Stomach (tissue), 9 donors: ENCODE measurements around the gene TNK2. TPM values are rescaled to one million over a fixed set of nuclear protein-coding genes. Genes with fewer than 3 reads are reported as not detected.
A peak's percentile ranks its signal among the peaks of the same experiment; 100 is the strongest.

Experiments
- DNase-seq, 2 donors: peaks; one replicate each; pipeline versions ENCODE4 v3.0.0 to v3.0.0-alpha.2; 2013 to 2019
- H3K27ac ChIP-seq, 5 donors: fragments of 200-600 bp in 4 of 5; sonication (generic) in 4 of 5; one replicate each; pipeline ENCODE4 v1.5.1; 2013 to 2019; ENCODE audit warnings: mild to moderate bottlenecking in 1 of 5, moderate library complexity in 1 of 5
- H3K27me3 ChIP-seq, 3 donors: fragments of 200-600 bp; sonication (generic); one replicate each; pipeline ENCODE4 v1.5.1; 2017 to 2019; ENCODE audit warnings: mixed run types in 1 of 3
- H3K36me3 ChIP-seq, 4 donors: fragments of 200-600 bp; sonication (generic); 1 replicate in 3 of 4; 2 replicates in 1 of 4; pipeline ENCODE4 v1.5.1; 2016 to 2019
- H3K4me1 ChIP-seq, 4 donors: fragments of 200-600 bp; sonication (generic); one replicate each; pipeline ENCODE4 v1.5.1; 2016 to 2019
- H3K4me3 ChIP-seq, 4 donors: fragments of 200-600 bp; sonication (generic) in 3 of 4; one replicate each; pipeline ENCODE4 v1.5.1; 2016 to 2019; ENCODE audit warnings: mild to moderate bottlenecking in 1 of 4
- H3K9me3 ChIP-seq, 4 donors: fragments of 200-600 bp; sonication (generic); one replicate each; pipeline ENCODE4 v1.5.1; 2016 to 2019
- EP300 ChIP-seq: sonication (generic); formaldehyde crosslinking; IDR thresholded peaks from one replicate; pipeline ENCODE4 v1.6.1; 2017; ENCODE audit warnings: antibody characterized with exemption
- POLR2A ChIP-seq, 4 donors: fragments of 450-650 bp; IDR thresholded peaks; one replicate each; pipeline ENCODE4 v1.6.1; 2016; ENCODE audit warnings: antibody characterized with exemption in 4 of 4, control low read depth in 2 of 4, mild to moderate bottlenecking in 1 of 4, moderate library complexity in 1 of 4
- POLR2AphosphoS5 ChIP-seq, 3 donors: sonication (generic); formaldehyde crosslinking; IDR thresholded peaks; one replicate each; pipeline ENCODE4 v1.6.1; 2016; ENCODE audit warnings: antibody characterized with exemption in 3 of 3
- WGBS, 5 donors: extraction: QIAGEN DNeasy Blood & Tissue Kit in 3 of 5; methylation state at CpG; one replicate each; pipeline versions ENCODE4 v1.1.5 to v1.1.7; 2013 to 2018; 5-methylcytosine and 5-hydroxymethylcytosine counted together
- intact Hi-C: fragments of 100-400 bp; cut with DNase I; formaldehyde crosslinking; loops from one replicate; pipeline ENCODE4 v1.15.1; 2023; ENCODE audit warnings: low total_unique reads
- polyA plus RNA-seq, 3 donors: library from polyadenylated mRNA; stranded (reverse); fragments of 200-250 nt; gene quantifications; one replicate each; pipeline ENCODE4 v1.2.3, GENCODE V29; 2013
- total RNA-seq, 5 donors: library from RNA; depleted of rRNA; stranded (reverse); fragments of >200 nt; gene quantifications; one replicate each; pipeline versions ENCODE4 v1.1.0 to v1.2.3, GENCODE V29; 2014 to 2016
- TF ChIP-seq, protein P1 (sequence below), 7 experiments: fragments of 450-650 bp in 4 of 7; fragments of 200-600 bp in 3 of 7; sonication (generic) in 3 of 7; IDR thresholded peaks; one replicate each; pipeline ENCODE4 v1.5.1; 2016 to 2019; ENCODE audit warnings: antibody characterized with exemption in 7 of 7, control low read depth in 2 of 7, mild to moderate bottlenecking in 1 of 7
- donor health status: healthy with polysubstance abuse.
- donor health status: Bipolar disorder and iron deficiency.
- donor health status: healthy.

The TNK2 gene
- total and polyA plus RNA-seq, 8 donors = 6.1 to 431 (median 38.6) TPM

- DNase-seq = no peak
- 37 to 55% (median 52%) methylated on average over 6 of the region's 6 CpGs for WGBS, 5 donors
- no peak for TF ChIP-seq EP300
- no peak for TF ChIP-seq POLR2A (IDR thresholded peaks at IDR 0.05)
- TF ChIP-seq, protein P1, sequence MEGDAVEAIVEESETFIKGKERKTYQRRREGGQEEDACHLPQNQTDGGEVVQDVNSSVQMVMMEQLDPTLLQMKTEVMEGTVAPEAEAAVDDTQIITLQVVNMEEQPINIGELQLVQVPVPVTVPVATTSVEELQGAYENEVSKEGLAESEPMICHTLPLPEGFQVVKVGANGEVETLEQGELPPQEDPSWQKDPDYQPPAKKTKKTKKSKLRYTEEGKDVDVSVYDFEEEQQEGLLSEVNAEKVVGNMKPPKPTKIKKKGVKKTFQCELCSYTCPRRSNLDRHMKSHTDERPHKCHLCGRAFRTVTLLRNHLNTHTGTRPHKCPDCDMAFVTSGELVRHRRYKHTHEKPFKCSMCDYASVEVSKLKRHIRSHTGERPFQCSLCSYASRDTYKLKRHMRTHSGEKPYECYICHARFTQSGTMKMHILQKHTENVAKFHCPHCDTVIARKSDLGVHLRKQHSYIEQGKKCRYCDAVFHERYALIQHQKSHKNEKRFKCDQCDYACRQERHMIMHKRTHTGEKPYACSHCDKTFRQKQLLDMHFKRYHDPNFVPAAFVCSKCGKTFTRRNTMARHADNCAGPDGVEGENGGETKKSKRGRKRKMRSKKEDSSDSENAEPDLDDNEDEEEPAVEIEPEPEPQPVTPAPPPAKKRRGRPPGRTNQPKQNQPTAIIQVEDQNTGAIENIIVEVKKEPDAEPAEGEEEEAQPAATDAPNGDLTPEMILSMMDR (IDR thresholded peaks at IDR 0.05) = no peak
- no peak for TF ChIP-seq POLR2AphosphoS5 (IDR thresholded peaks at IDR 0.05)
- Histone ChIP-seq H3K27ac (no peak overlapping the region), H3K4me3 (no peak overlapping the region), H3K9me3 (no peaks in the 10 kb centered on the region), H3K36me3 (peaks cover 4 to 13% (median 12%) of the 10 kb centered on the region in 4 donors), H3K27me3 (no peaks in the 10 kb centered on the region), H3K4me1 (peaks cover 10 to 25% (median 19%) of the 10 kb centered on the region in 4 donors)
- intact Hi-C loops = loop anchor here (5.0 kb wide), 1 partner anchor 37 kb away; no protein-coding TSS in a partner anchor
Observed at GRCh38 chr3:195860456-195860855, 47.9 kb downstream of the TNK2 start.

DNA sequence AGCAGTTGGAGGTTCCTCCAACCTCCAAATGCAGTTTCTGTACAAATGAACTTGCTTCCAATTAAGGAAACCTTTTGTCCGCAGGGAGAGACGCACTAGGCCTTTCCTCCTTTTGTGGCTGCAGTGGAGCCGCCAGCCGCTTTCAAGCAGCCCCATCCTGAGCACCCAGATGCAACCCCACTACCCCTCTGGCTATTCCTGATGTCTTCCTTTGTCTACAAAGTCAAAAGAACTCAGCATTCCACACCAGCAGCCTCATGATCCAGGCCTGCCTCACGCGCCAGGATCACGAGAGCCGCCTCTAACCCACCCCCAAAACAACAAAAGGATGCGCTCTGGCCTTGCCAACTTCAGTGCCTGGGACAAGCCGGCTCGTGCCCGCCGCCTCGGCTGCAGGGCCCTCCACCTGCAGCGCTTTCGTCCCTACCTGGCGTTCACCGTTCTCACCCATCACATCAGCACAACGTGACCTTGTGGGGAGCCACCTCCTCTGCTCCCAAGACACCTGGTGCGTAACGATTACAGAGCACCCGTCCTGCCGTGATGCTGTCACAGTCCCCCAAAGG is 48.4 kb downstream of the TNK2 start:
- Histone ChIP-seq H3K27me3 (no peaks in the 10 kb centered on the region), H3K4me3 (no peak overlapping the region), H3K36me3 (peaks cover 4 to 10% (median 8%) of the 10 kb centered on the region in 4 donors), H3K9me3 (no peaks in the 10 kb centered on the region), H3K4me1 (peaks cover 10 to 30% (median 19%) of the 10 kb centered on the region in 4 donors), H3K27ac (no peak overlapping the region)
- intact Hi-C loops = loop anchor here (5.0 kb wide), 1 partner anchor 37 kb away; no protein-coding TSS in a partner anchor
- TF ChIP-seq EP300 (no peak), POLR2AphosphoS5 (IDR thresholded peaks at IDR 0.05) (no peak), POLR2A (IDR thresholded peaks at IDR 0.05) (no peak)
- TF ChIP-seq, protein P1 (IDR thresholded peaks at IDR 0.05) = no peak
- 77 to 86% (median 82%) methylated on average over 23 of the region's 23 CpGs for WGBS, 5 donors
- DNase-seq = no peak

DNA sequence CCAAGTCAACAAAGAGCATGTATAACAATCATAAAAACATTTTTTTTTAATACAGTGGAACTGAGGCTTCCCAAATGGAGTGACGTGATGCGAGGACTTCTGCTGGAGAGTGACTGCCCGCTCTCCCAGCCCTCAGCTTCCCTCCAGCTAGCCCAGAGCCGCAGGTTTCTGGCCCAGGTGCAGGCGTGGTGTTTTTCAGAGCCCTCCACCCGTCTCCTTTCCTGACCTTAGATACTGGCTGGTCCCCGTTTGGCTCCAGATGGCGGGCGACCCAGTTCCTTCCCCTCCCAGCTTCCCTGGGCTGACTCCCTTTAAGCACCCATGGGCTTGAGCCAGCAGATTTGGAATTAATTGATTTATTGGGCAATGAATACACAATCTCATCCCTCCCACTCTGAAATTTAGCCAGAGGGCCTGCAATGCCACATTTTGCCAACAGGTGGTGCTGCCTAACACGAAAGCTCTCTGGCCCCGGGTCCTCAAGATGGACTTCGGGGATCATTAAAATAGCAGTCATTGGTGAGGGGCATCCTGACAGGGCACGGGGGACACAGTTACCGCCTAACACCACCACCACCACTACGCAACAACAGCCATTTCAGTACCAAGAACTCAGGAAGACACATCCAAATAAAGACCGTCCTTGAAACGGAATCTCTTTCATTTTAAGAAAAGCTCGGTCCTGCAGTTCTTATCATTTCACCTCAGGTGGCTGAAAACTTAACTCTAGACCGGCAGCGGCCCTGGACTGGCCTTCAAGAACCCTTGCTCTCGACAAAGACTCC is 49.1 kb downstream of the TNK2 start:
- Histone ChIP-seq H3K4me1 (peaks cover 14 to 36% (median 23%) of the 10 kb centered on the region in 4 donors), H3K27me3 (no peaks in the 10 kb centered on the region), H3K27ac (no peak overlapping the region), H3K4me3 (peak overlapping the region in 1 of 4 donors; percentile 12), H3K9me3 (no peaks in the 10 kb centered on the region), H3K36me3 (peaks cover 4 to 9% (median 8%) of the 10 kb centered on the region in 4 donors)
- DNase-seq = peak; percentile 78 to 84
- no peak for TF ChIP-seq POLR2A (IDR thresholded peaks at IDR 0.05)
- TF ChIP-seq, protein P1 (IDR thresholded peaks at IDR 0.05) = peak in 6 of 7 experiments; percentile 91 to 98 (median 98)
- WGBS, 5 donors = 10 to 19% (median 11%) methylated on average over 19 to 21 of the region's 21 CpGs
- intact Hi-C loops = no loop called here

- WGBS, 5 donors = 61 to 72% (median 70%) methylated on average over 15 of the region's 15 CpGs
- intact Hi-C loops = no loop called here
- Histone ChIP-seq H3K4me1 (peaks cover 4 to 24% (median 12%) of the 10 kb centered on the region in 4 donors), H3K9me3 (no peaks in the 10 kb centered on the region), H3K4me3 (no peak overlapping the region), H3K27me3 (no peaks in the 10 kb centered on the region), H3K36me3 (no peaks in the 10 kb centered on the region), H3K27ac (no peak overlapping the region)
- no peak for TF ChIP-seq EP300
- TF ChIP-seq, protein P1 (IDR thresholded peaks at IDR 0.05) = no peak
- TF ChIP-seq POLR2AphosphoS5 (IDR thresholded peaks at IDR 0.05) = no peak
- TF ChIP-seq POLR2A (IDR thresholded peaks at IDR 0.05) = no peak
- DNase-seq = no peak
Observed at GRCh38 chr3:195856410-195857084, 51.8 kb downstream of the TNK2 start.
